ENCODE measurements around the gene GSPT1.
"Not testable (repeated sequence)": the region's sequence is repeated elsewhere in the genome, so short reads cannot be mapped to it uniquely, and the experiment has no call there.

GSPT1 gene

DNA sequence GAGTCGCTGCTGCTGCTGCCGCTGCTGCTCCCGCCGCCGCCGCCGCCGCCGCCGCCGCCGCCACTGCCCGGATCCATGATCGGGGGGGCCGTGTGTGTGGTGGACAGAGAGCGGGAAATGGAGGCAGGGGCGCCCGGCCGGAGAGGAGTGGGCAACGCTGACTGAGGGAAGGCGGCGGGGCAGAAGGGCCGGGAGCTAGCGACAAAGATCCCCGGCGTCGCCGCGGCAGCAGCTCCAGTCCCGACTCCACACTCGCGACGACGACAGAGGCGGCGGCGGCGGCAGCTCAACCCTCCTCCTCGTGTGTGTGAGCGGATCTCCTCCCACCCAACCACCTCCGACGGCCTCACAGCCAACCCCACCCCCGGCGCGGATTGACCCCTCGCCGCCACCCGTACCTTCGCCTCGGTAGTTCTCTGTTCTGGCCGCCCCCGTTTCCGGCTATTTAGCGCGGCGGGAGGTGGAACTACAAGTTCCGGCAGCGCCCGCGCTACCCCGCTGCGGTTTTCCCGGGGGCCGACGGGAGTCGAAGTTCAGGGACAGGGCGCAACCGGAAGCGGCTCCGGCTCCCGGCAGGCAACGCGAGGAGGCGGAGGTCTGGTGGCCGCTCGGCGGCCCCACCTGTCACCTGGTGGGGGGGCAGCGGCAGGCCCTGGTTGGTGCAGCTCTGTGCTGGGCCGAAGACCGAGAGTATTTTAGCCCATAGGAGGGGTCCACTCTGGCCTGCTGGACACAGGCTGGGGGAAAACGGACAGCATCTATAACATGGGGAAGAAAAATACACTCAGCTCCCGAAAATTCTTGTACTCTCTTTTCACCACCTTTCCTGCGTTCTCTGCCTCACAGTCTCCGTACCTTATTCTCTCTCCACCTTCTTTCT is at the start of gene GSPT1:
Gene GSPT1 (minus strand): TSS at position 313 of the 880 bp plus-strand sequence. CDS start 236 bp downstream, at position 77.
- peak; percentile 93 to 99 (median 97) for DNase-seq (ENCODE audit: low read depth in 2 of 3, low spot score in 2 of 3)

DNA sequence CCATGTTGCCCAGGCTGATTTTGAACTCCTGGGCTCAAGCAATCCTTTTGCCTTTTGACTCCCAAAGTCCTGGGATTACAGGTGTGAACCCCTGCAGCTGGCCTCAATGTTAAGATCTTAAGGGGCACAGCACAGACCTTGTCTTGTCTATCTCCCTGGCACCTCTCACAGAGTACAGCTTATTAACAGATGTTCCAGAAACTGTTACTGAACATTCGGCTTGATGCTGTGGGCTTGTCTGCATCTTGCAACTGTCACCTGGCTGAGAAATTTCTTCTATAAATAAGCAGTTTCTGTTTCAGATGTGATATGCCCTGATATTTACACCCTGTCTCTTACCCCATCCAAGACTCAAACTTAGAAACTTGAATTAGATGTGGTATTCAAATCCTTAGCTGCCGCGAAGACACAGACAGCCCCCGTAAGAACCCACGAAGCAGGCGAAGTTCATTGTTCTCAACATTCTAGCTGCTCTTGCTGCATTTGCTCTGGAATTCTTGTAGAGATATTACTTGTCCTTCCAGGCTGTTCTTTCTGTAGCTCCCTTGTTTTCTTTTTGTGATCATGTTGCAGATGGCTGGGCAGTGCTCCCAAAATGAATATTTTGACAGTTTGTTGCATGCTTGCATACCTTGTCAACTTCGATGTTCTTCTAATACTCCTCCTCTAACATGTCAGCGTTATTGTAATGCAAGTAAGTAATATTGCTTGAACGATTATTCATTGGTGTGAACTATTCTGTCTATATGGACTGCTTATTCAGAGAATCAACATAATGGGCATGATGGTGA is 49.2 kb upstream of the GSPT1 start, which contains the start of gene TNFRSF17:
Gene TNFRSF17 (plus strand): TSS at position 450 of the 791 bp plus-strand sequence. CDS start 115 bp downstream, at position 565.
- DNase-seq (ENCODE audit: low read depth in 2 of 3, low spot score in 2 of 3): no peak

DNA sequence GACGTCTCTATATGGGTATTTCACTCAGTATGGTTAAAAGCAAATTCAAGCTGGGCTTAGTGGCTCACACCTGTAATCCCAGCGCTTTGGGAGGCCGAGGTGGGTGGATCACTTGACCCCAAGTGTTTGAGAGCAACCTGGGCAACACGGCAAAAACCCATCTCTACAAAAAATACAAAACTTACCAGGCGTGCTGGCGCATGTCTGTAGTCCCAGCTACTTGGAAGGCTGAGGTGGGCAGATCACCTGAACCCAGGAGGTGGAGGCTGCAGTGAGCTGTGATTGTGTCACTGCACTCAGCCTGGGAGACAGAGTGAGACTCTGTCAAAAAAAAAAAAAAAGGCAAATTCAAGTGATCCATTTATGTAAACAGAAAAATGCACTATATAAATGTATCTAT is 48.0 kb upstream of the GSPT1 start:
- DNase-seq (ENCODE audit: low read depth in 2 of 3, low spot score in 2 of 3): no peak

DNA sequence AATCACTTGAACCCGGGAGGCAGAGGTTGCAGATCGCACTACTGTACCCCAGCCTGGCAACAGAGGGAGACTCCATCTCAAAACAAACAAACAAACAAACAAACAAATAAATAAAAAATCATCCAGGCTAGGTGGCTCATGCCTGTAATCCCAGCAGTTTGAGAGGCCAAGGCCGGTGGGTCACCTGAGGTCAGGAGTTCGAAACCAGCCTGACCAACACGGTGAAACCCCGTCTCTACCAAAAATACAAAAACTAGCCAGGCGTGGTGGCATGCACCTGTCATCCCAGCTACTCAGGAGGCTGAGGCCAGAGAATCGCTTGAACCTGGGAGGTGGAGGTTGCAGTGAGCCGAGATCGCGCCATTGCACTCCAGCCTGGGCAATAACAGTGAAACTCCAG is 47.2 kb upstream of the GSPT1 start:
- DNase-seq (ENCODE audit: low read depth in 2 of 3, low spot score in 2 of 3): not testable (repeated sequence)

DNA sequence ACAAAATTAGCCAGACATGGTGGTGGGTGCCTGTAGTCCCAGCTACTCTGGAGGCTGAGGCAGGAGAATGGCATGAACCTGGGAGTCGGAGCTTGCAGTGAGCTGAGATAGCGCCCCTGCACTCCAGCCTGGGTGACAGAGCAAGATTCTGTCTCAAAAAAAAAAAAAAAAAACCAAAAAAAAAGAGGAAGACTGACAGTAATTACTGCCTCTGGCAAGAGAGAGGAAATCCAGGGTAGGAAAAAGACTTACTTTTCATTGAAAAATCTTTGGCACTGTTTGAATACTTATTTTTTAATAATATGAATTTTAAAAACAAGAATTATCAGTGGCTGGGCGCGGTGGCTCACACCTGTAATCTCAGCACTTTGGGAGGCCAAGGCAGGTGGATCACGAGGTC is 46.7 kb upstream of the GSPT1 start:
- DNase-seq (ENCODE audit: low read depth in 2 of 3, low spot score in 2 of 3): not testable (repeated sequence)

DNA sequence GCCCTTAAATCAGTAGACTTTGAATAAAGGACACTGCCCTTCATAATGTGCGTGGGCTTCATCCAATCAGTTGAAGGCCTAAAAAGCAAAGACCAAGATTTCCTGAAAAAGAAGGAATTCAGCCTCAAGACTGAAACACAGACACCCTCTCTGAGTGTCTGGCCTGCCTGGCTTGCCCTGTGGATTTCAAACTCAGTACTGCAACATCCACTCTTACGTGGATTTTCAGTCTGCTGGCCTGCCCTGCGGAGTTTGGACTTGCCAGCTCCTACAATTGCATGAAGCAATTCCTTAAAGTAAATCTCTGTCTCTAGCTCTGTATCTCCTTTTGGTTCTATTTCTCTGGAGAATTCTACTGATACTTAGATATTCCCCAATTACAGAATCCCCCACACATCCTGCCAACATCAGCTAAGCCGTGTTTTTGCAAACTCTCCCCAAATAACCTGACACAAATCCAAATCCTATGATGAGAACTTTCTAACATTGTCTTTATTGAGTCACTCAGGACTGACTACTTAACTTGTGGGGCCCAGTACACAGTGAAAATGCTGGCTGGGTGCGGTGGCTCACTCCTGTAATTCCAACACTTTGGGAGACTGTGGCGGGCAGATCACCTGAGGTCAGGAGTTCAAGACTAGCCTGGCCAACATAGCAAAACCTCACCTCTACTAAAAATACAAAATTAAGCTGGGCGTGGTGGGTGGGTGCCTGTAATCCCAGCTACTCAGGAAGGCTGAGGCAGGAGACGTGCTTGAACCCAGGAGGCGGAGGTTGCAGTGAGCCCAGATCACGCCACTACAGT is 42.0 kb upstream of the GSPT1 start:
- DNase-seq (ENCODE audit: low read depth in 2 of 3, low spot score in 2 of 3): no peak

DNA sequence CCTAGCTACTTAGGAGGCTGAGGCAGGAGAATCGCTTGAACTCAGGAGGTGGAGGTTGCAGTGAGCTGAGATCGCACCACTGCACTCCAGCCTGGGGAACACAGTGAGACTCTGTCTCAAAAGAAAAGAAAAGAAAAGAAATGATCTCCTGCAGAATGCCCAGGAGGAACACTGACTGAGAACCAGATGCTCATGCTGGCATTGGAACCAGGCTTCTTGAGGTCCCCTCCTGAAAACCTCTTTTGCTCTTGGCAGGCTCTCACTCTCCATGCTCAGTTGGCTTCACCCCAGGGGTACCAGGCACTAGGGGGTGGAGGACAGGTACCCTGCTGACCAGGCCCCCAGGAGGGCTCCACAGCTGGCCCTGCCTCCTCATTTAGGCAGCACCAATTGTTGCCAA is 40.8 kb upstream of the GSPT1 start:
- DNase-seq (ENCODE audit: low read depth in 2 of 3, low spot score in 2 of 3): no peak

DNA sequence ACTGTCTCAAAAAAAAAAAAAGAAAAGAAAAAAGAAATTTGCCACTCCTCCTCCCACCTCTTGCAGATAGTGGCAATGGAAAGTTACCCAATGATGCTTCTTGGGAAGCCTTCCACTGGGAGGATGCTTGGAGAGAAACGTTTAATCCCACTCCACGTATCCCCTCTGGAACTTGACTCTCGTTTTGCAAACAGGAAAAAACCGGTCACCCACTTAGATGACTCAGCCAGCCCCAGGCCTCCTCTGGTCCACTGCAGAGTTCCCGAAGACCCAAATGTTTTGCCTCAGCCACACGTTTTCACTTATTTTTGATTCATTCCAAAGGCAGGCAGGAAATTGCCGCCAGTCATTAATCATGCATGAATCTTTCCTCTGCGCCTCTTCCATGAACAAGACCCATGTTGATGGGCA is 40.0 kb upstream of the GSPT1 start:
- DNase-seq (ENCODE audit: low read depth in 2 of 3, low spot score in 2 of 3): no peak

DNA sequence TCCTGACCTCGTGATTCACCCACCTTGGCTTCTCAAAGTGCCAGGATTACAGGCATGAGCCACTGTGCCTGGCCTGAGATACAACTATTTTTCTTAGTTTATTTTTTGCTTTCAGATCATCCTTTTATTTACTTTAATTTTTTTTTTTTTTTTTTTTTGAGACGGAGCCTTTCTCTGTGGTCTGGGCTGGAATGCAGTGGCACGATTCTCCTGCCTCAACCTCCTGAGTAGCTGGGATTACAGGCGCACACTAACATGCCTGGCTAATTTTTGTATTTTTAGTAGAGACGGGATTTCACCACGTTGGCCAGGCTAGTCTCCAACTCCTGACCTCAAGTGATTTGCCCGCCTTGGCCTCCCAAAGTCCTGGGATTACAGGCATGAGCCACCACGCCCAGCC is 37.8 kb upstream of the GSPT1 start:
- DNase-seq (ENCODE audit: low read depth in 2 of 3, low spot score in 2 of 3): not testable (repeated sequence)

DNA sequence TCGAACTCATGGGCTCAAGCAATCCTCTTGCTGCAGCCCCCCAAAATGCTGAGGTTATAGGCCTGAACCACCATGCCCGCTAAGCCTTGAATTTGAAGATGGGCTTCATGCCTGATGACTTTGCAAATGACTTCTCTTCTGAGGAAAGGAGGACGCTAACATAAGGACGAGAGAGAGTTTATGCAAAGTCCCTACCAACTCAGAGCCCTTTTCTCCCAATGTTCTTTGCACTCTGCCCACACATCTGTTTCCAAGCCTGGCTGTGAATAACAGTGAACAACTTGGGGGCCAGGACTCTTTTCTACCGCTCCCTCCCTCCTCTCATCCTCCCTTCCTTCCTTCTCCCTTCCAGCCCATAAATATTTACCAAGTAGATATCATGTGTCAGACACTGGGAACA is 34.6 kb upstream of the GSPT1 start:
- DNase-seq (ENCODE audit: low read depth in 2 of 3, low spot score in 2 of 3): no peak

DNA sequence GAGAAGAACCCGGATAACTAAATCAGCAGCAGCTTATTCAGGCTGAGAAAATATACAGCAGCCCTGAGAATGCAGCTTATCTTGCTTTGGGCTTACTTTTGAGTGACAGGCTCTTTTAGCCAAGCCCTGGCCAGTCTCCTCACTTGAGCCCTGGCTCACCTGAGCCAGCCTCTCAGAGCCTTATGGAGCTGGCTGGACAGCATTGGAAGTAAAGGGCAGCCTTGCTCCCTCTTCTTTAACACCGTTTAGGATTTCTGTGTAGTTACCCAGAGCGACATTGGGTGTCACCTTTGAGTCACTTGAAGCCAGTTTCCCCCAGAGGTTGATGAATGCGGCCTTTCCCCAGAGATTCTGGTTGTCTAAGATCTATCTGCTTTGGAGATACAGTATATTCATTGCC is 33.8 kb upstream of the GSPT1 start:
- no peak for DNase-seq (ENCODE audit: low read depth in 2 of 3, low spot score in 2 of 3)

DNA sequence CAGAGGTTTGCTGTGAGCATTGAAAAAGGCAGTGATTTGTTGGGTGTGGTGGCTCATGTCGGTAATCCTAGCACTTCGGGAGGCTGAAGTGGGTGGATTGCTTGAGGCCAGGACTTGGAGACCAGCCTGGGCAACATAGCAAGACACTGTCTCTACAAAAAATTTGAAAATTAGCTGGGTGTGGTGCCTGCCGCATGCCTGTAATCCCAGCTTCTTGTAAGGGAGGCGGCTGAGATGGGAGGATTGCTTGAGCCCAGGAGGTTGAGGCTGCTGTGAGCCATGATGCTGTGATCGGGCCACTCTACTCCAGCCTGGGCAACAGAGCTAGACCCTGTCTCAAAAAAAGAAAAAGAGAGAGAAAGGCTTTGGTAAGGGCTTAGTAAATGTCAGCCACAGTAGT is 33.1 kb upstream of the GSPT1 start:
- DNase-seq (ENCODE audit: low read depth in 2 of 3, low spot score in 2 of 3): no peak

DNA sequence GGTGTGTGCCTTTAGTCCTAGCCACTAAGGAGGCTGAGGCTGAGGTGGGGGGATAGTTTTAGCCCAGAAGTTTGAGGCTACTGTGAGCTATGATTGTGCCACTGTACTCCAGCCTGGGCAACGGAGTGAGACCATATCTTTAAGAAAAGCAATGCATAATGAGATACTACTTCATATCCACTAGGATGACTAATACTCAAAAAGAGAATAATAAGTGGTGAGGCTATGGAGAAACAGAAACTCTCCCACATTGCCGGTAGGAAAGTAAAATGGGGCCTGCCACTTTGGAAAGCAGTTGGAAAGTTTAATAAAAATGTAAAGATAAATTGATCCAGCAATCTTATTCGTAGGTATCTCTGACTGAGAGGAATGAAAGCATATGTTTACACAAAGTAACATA is 30.7 kb upstream of the GSPT1 start:
- DNase-seq (ENCODE audit: low read depth in 2 of 3, low spot score in 2 of 3): no peak

DNA sequence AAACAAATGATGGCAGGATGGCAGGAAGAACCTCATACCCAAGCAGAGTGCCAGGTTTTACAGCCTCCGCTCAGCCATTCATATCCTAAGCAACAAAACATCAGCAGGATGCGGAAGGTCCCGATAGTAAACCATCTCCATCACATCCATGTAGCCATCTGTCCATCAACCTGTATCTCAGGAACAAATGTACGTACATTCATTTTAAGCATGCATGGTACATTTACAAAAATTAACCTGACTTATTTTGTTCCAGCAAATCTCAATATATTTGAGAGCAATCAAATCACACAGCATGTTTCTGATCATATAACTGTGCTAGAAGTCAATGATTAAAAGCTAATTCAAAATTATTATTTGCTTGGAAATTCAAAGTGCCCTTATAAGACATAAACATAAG is 26.2 kb upstream of the GSPT1 start, which contains the start of gene NPIPB2:
Gene NPIPB2 (minus strand): TSS at position 101 of the 400 bp plus-strand sequence. CDS start 0 bp downstream, at position 101.
- not testable (repeated sequence) for DNase-seq (ENCODE audit: low read depth in 2 of 3, low spot score in 2 of 3)

DNA sequence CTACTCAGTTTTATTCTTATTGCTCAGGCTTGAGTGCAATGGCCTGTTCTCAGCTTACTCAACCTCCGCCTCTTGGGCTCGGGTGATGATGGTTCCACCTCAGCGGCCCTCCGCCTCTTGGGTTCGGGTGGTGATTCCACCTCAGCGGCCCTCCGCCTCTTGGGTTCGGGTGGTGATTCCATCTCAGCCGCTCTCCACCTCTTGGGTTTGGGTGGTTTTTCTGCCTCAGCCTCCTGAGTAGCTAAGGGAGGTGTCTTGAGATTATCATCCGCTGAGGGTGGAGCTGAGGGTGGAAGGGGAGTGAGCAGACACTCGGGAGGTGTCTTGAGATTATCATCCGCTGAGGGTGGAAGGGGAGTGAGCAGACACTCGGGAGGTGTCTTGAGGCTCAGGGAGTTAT is 11.6 kb upstream of the GSPT1 start:
- DNase-seq (ENCODE audit: low read depth in 2 of 3, low spot score in 2 of 3): not testable (repeated sequence)

DNA sequence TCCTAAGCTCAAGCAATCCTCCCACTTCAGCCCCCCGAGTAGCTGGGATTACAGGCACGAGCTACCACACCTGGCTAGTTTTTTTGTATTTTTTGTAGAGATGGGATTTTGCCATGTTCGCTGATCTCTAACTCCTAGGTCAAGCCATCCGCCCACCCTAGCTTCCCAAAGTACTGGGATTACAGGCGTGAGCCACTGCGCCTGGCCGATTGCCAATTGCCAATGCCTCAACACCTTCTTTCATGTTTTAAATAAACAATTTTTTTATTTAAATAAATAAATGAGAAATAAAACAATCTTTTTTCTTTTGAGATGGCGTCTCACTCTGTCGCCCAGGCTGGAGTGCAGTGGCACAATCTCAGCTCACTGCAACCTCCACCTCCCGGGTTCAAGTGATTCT is 8.3 kb upstream of the GSPT1 start:
- DNase-seq (ENCODE audit: low read depth in 2 of 3, low spot score in 2 of 3): not testable (repeated sequence)

DNA sequence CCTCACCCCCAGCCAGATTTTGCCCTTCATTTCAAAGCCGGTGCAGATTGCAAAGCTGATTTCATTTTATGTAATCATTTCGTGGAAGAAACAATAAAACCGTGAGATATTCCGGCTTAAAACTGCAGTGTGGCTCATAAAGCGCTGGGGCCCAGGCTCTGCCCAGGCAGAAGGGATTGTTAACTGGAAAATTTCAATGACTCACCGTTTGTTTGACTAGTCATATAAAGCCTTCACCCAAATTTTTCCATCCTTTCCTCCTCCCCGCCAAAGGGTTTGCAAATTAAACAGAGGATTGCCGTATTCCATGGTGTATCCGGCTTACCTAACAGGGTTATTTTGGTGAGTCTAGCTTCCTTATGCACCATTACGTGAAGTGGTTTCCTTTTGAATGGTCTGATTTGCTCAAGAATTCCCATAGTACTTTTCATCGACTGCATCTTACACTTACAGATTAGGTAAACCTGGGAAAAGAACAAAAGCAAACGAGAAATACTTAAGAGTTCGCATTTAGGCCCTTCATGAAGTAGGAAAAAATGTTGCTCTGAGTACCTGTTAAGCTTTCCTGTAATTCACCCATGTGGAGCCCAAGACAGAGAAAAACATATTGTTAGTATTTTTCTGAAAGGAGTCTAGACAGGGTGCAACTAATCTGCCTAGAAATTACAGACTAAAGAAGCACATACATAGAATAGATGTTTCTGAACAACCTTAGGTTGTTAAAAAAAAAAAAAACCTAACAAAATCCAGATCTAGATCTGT is 949 bp upstream of the GSPT1 start:
- no peak for DNase-seq (ENCODE audit: low read depth in 2 of 3, low spot score in 2 of 3)

DNA sequence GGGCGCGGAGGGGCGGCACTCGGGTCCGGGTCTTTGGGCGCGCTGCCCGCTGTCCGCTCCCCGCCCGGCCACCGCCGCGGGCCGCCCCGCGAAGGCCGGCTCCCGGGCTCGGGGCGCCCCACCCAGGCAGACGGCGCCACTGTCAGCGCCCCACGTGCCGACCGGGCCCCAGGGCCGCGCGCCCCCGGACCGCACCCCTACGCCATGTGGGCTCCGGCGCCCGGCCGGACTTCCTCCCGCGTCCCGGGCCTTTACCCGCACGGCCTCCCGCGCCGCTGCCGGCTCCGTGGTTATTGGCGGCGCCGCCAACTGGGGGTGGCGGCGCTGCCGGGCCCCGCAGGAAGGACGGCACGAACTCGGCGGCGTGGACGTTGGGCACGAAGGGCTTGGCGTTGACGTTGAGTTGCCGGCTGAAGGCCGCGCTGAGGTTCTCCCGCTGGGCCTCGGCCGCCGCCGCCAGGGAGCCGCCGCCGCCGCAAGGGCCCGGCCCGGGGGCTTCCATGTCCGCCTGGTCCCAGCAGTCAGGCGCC is 577 bp downstream of the GSPT1 start:
- DNase-seq (ENCODE audit: low read depth in 2 of 3, low spot score in 2 of 3): peak in 2 of 3 experiments; percentile 18 to 29

DNA sequence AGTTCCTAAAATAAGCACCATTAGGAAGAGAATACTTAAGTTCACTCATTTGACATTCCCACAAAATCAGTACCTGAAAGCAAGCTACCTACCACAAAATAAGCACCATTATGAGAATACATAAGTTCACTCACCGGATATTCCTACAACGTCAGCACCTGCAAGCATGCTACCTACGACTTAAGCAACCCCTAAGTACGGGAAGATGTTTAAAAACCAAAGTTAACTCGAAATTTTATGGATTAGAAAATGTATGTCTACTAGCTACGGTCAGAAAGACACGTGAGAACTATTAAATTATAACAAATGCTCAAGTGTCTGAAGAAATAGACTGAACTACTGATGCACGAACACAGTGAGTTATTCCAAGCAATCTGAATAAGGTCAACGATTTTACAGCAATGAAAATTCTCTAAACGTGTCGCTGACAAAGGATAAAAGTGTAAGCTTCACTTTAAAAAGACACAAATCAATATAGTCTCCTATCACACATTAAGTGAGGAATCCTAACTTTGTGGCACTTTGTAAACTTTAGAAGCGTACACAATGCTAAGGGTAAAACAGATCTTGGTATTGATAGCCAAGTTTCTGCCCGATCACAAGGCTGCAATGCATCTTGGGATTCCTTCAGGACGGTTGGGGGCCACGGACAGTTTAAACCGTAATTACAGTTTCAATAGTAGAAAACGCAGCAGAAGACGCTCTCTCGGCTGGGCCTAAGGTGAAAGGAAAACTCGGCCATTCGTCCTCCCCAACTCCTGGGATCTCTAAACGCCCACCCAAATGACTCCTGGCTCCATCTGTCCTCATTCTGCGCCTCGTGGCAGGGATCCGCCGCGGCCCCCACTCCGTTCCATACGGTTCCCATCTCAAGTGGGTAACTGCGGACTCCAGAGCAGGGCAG is 1.3 kb downstream of the GSPT1 start:
- DNase-seq (ENCODE audit: low read depth in 2 of 3, low spot score in 2 of 3): no peak
